HepG2 (cell line): ENCODE results near the gene PCSK5. TPM values are rescaled to one million over a fixed set of nuclear protein-coding genes. Genes with fewer than 3 reads are reported as not detected.
A peak's percentile ranks its signal among the peaks of the same experiment; 100 is the strongest.

ENCODE experiments used
- ELF4 ChIP-seq: sonication (generic); formaldehyde crosslinking; IDR thresholded peaks from 2 replicates; pipeline ENCODE4 v1.5.0; 2020; ENCODE audit warnings: missing genetic modification reagents, mild to moderate bottlenecking, moderate library complexity, borderline replicate concordance
- ESRRA ChIP-seq: sonication (generic); formaldehyde crosslinking; IDR thresholded peaks from 2 replicates; pipeline ENCODE4 v1.5.1; 2020; ENCODE audit warnings: mild to moderate bottlenecking, low read depth, missing genetic modification reagents
- GZF1 ChIP-seq: sonication (generic); formaldehyde crosslinking; IDR thresholded peaks from 2 replicates; pipeline ENCODE4 v1.5.1; 2020; ENCODE audit warnings: mild to moderate bottlenecking, missing genetic modification reagents
- MIXL1 ChIP-seq: IDR thresholded peaks from 2 replicates; pipeline ENCODE4 v1.6.1; 2016
- SMC3 ChIP-seq: IDR thresholded peaks from 2 replicates; pipeline ENCODE4 v1.6.1; 2011; ENCODE audit warnings: low read length, improper control_type of control experiment
- SP1 ChIP-seq, 2 experiments: fragments of 450-650 bp in 1 of 2; sonication (generic) in 1 of 2; formaldehyde crosslinking in 1 of 2; IDR thresholded peaks; 2 replicates each; pipeline versions ENCODE4 v1.4.0 to v1.6.1; 2016 to 2020; ENCODE audit warnings: missing genetic modification reagents in 1 of 2
- SSRP1 ChIP-seq: IDR thresholded peaks from 2 replicates; pipeline ENCODE4 v1.6.1; 2016; ENCODE audit warnings: control low read depth
- TBX2 ChIP-seq: sonication (generic); formaldehyde crosslinking; IDR thresholded peaks from 2 replicates; pipeline ENCODE4 v1.5.0; 2020; ENCODE audit warnings: missing genetic modification reagents, mild to moderate bottlenecking, borderline replicate concordance
- THAP9 ChIP-seq: sonication (generic); formaldehyde crosslinking; IDR thresholded peaks from 2 replicates; pipeline ENCODE4; 2020; ENCODE audit warnings: missing genetic modification reagents, mild to moderate bottlenecking, borderline replicate concordance
- UBTF ChIP-seq: sonication (generic); formaldehyde crosslinking; IDR thresholded peaks from 2 replicates; pipeline ENCODE4 v1.4.0; 2020; ENCODE audit warnings: mild to moderate bottlenecking, missing genetic modification reagents
- ZBTB38 ChIP-seq: sonication (generic); formaldehyde crosslinking; IDR thresholded peaks from 2 replicates; pipeline ENCODE4 v1.5.1; 2020; ENCODE audit warnings: mild to moderate bottlenecking, missing genetic modification reagents
- ZFP41 ChIP-seq: sonication (generic); formaldehyde crosslinking; IDR thresholded peaks from 2 replicates; pipeline ENCODE4 v1.4.0; 2020; ENCODE audit warnings: mild to moderate bottlenecking, missing genetic modification reagents, borderline replicate concordance
- ZNF124 ChIP-seq: sonication (generic); formaldehyde crosslinking; IDR thresholded peaks from 2 replicates; pipeline ENCODE4 v1.4.0; 2020; ENCODE audit warnings: missing genetic modification reagents
- ZNF318 ChIP-seq: sonication (generic); formaldehyde crosslinking; IDR thresholded peaks from 2 replicates; pipeline ENCODE4 v1.4.0; 2020; ENCODE audit warnings: mild to moderate bottlenecking, missing genetic modification reagents
- ZNF572 ChIP-seq: sonication (generic); formaldehyde crosslinking; IDR thresholded peaks from 2 replicates; pipeline ENCODE4 v1.5.1; 2020; ENCODE audit warnings: mild to moderate bottlenecking, missing genetic modification reagents
- ZSCAN31 ChIP-seq: sonication (generic); formaldehyde crosslinking; IDR thresholded peaks from 2 replicates; pipeline ENCODE4 v1.5.0; 2020; ENCODE audit warnings: low read depth, mild to moderate bottlenecking, missing genetic modification reagents
- polyA plus RNA-seq, 8 experiments: library from polyadenylated mRNA; depleted of rRNA in 3 of 8; stranded (reverse) in 7 of 8; unstranded in 1 of 8; fragments of >200 nt; fragmentation: Illumina TruSeq in 4 of 8; extraction: Trizol in 4 of 8; gene quantifications; 2 replicates each; pipeline versions ENCODE4 v1.2.1 to v1.2.3, GENCODE V29; 2011 to 2016; ENCODE audit warnings: low read depth in 4 of 8, missing spikeins in 1 of 8, mixed read lengths in 1 of 8; ENCODE audit not compliant: insufficient read depth in 1 of 8
- total RNA-seq, 5 experiments: library from RNA; depleted of rRNA; stranded (reverse); fragments of >200 nt; fragmentation: Illumina TruSeq; extraction: Trizol; gene quantifications; 2 replicates each; pipeline ENCODE4 v1.2.3, GENCODE V29; 2016; ENCODE audit warnings: low read depth in 1 of 5

PCSK5 gene
- total and polyA plus RNA-seq, 2 of the 13 experiments (the other 11 are each of a cell fraction or from before 2014, with no cell fraction given): 0.55 to 0.66 TPM

- TF ChIP-seq ZNF318 (CRISPR knock-in tag) (no peak), UBTF (peak; percentile 92), ZNF124 (peak; percentile 69; the same call in 1 of the 2 replicates), ELF4 (no peak), SSRP1 (CRISPR knock-in tag) (no peak), ESRRA (no peak; the same call in 1 of the 2 replicates), GZF1 (CRISPR knock-in tag) (no peak), ZBTB38 (CRISPR knock-in tag) (0 out of 2 replicates have a peak, but pooled peaks have one; percentile 2), TBX2 (CRISPR knock-in tag) (peak; percentile 64), ZSCAN31 (peak; percentile 67), ZFP41 (CRISPR knock-in tag) (no peak; the same call in none of the 2 replicates), MIXL1 (CRISPR knock-in tag) (peak; percentile 20; the same call in 1 of the 2 replicates), ZNF572 (CRISPR knock-in tag) (no peak), SP1 (IDR thresholded peaks at IDR 0.05) (no peak), SP1 (CRISPR knock-in tag; IDR thresholded peaks at IDR 0.05) (peak; percentile 83), THAP9 (CRISPR knock-in tag) (no peak; the same call in 1 of the 2 replicates), SMC3 (peak; percentile 7; the same call in 1 of the 2 replicates)
These were observed 503.9 kb downstream of the PCSK5 start, which contains the start of gene RFK (continued) for GRCh38 chr9:76394195-76394959.
